ENCODE results near the gene ZFPM1. TPM values are rescaled to one million over a fixed set of nuclear protein-coding genes. Genes with fewer than 3 reads are reported as not detected.

ZFPM1 gene
- total RNA-seq, 1 experiment from 2014 or later = 1.1 TPM

DNA sequence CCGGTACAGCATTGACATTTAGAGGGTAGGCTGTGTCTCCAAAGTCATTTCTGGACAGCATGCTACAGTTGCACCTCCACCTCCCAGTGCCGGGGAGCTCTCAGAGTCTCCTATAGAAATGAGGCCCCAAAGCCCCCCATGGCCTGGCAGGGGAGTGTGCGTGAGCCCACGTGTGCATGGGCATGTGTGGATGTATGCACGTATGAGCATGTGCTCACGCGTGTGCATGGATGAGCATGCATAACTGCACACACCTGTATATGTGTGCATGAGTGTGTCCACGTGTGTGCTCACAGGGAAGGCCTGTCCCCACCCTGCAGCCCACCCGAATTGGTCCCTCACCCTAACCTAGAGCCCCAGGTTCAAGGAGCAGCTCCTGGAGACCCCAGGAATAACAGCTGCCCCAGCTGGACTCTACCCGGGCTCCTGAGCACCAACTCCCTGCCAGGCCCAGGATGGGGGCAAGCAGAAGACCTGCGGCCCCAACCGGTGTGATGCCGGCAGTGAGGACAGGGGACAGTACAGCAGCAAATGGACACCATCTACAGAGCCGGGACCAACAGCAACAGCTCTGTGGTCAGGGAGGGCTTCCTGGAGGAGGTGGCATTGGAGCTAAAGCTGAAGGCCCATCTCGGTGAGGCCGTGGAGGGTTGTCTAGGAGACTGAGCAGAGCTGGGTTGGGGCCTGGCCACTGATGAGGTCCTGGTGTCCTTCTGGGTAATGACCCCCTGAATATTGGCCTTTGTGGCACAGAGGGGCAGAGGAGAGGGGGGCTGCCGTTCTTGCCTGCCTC, 35.2 kb upstream of the ZFPM1 start:
- DNase-seq (ENCODE audit: low read depth) = no peak

GRCh38 chr16:88418869-88419268, 34.2 kb upstream of the ZFPM1 start:
- no peak for DNase-seq (ENCODE audit: low read depth)

- no peak for DNase-seq (ENCODE audit: low read depth)
Measured at GRCh38 chr16:88419790-88420189, 33.3 kb upstream of the ZFPM1 start.

DNA sequence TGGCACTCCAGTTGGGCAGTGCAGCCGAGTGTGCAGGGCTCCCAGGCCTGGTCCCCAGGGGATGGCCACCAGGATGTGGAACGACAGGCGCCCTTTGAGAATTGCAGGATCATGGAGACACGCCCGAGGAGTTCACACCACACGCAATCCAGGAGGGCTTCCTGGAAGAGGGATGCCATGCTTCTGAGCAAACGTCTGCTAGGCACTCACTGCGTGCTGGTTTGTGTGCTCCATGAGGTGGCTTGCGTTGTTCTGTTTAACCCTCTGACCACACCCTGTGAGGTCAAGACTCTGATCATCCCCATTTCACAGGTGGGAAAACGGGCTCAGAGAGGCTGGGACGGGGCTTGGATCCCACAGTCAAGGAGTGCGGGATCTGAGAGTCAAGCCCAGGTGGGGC, 32.6 kb upstream of the ZFPM1 start:
- no peak for DNase-seq (ENCODE audit: low read depth)

- no peak for DNase-seq (ENCODE audit: low read depth)
Measured at GRCh38 chr16:88421301-88421700, 31.8 kb upstream of the ZFPM1 start.

GRCh38 chr16:88421871-88422433, 31.1 kb upstream of the ZFPM1 start:
- DNase-seq (ENCODE audit: low read depth) = no peak

GRCh38 chr16:88422733-88423447, 30.2 kb upstream of the ZFPM1 start:
- DNase-seq (ENCODE audit: low read depth) = no peak

GRCh38 chr16:88423448-88423850, 29.6 kb upstream of the ZFPM1 start:
- DNase-seq (ENCODE audit: low read depth) = no peak

DNA sequence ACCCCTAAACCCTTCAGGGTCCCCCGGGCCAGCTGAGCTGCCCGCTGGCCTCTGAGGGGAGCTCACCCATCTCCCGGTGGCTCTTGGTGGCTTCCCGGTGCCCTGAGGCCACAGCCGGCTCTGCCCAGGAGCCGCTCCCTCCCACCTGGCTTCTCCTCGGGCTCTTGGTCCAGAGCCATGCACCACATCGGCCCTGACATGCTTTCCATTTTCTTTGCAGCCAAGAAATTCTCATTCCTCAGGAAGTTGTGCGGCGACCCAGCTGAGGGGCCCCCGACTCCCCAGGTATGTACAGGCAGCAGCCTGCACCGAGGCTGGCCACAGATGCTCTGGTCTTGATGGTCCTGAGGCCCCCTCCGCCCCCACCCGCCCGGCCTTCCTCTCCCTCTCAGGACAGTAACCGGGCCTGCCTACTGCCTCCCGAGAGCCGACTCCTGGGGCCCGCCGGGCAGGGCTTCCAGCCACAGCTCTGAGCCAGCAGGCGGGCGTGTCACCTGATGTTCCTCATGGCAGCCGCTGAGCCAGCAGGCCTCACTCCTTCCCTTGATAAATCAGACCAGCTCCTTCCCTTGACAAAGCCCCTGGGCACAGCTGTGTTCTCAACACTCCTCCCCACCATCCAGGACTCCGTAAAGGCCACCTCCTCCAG, 28.4 kb upstream of the ZFPM1 start:
- DNase-seq (ENCODE audit: low read depth) = no peak

- no peak for DNase-seq (ENCODE audit: low read depth)
Measured at GRCh38 chr16:88426018-88426417, 27.1 kb upstream of the ZFPM1 start.

DNA sequence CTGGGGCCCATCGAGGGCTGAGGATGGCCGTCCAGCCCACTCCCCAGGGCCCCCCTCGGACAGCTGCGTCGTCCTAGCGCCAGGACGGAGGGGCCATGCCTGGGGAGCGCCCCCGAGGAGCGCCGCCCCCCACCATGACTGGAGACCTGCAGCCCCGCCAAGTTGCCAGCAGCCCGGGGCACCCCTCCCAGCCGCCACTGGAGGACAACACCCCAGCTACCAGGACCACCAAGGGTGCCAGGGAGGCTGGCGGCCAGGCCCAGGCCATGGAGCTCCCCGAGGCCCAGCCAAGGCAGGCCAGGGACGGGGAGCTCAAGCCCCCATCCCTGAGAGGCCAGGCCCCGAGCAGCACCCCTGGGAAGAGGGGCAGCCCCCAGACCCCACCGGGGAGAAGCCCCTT, 25.7 kb upstream of the ZFPM1 start:
- no peak for DNase-seq (ENCODE audit: low read depth)

DNA sequence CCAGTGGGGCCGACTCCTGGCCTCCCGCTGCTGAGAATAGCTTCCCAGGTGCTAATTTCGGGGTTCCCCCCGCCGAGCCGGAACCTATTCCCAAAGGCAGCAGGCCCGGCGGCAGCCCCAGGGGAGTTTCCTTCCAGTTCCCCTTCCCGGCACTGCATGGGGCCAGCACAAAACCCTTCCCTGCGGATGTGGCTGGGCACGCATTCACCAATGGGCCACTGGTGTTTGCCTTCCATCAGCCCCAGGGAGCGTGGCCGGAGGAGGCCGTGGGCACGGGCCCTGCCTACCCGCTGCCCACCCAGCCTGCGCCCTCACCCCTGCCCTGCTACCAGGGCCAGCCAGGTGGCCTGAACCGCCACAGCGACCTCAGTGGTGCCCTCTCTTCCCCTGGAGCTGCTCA, 24.9 kb upstream of the ZFPM1 start:
- no peak for DNase-seq (ENCODE audit: low read depth)

GRCh38 chr16:88428616-88429386, 24.3 kb upstream of the ZFPM1 start:
- DNase-seq (ENCODE audit: low read depth) = no peak

- DNase-seq (ENCODE audit: low read depth) = no peak
Measured at GRCh38 chr16:88429387-88430184, 23.5 kb upstream of the ZFPM1 start.

- DNase-seq (ENCODE audit: low read depth) = no peak
Measured at GRCh38 chr16:88430185-88430523, 22.9 kb upstream of the ZFPM1 start.

GRCh38 chr16:88430524-88431446, 22.3 kb upstream of the ZFPM1 start:
- DNase-seq (ENCODE audit: low read depth) = no peak

- DNase-seq (ENCODE audit: low read depth) = no peak
Measured at GRCh38 chr16:88431651-88432050, 21.4 kb upstream of the ZFPM1 start.

DNA sequence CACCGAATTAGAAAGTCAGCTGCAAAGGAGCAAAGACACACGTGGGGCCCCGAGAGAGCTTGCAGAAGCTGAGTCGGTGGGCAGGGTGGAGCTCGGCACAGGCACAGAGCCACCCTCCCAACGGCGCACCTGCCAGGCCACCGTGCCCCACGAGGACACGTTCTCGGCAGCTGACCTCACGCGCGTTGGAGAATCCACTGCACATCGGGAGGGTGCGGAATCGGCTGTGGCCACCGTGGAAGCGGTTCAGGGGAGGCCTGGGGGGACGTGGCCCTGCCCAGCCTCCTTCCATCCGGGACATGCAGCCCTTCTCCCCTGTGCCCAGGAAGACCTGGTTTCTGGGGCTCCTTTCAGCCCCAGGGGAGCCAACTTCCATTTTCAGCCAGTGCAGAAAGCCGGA, 20.9 kb upstream of the ZFPM1 start:
- no peak for DNase-seq (ENCODE audit: low read depth)

- no peak for DNase-seq (ENCODE audit: low read depth)
Measured at GRCh38 chr16:88432753-88433152, 20.3 kb upstream of the ZFPM1 start.

All from LHCN-M2 (cell line).